GM10266 (cell line): ENCODE results near the gene USP2.

Experiments used
- DNase-seq: peaks from one replicate; pipeline ENCODE4 v3.0.0; 2012; ENCODE audit errors: extremely low spot score
- CTCF ChIP-seq: IDR thresholded peaks from 2 replicates; pipeline ENCODE4 v1.5.1; 2012; ENCODE audit warnings: mild to moderate bottlenecking, low read depth; ENCODE audit not compliant: control insufficient read depth, insufficient read depth; ENCODE audit errors: missing control alignments

USP2 gene

GRCh38 chr11:119368121-119369034, 13.1 kb downstream of the USP2 start:
- no peak for DNase-seq
- no peak for TF ChIP-seq CTCF

GRCh38 chr11:119367661-119368120, 13.8 kb downstream of the USP2 start:
- no peak for TF ChIP-seq CTCF
- no peak for DNase-seq

GRCh38 chr11:119366690-119367620, 14.5 kb downstream of the USP2 start:
- no peak for TF ChIP-seq CTCF
- no peak for DNase-seq

- no peak for DNase-seq
- TF ChIP-seq CTCF = no peak
These were observed 16.4 kb downstream of the USP2 start for GRCh38 chr11:119365071-119365591.

GRCh38 chr11:119363851-119364590, 17.5 kb downstream of the USP2 start:
- peak; percentile 86 for DNase-seq
- no peak for TF ChIP-seq CTCF

- DNase-seq = no peak
- no peak for TF ChIP-seq CTCF
These were observed 18.2 kb downstream of the USP2 start for GRCh38 chr11:119363081-119363850.
